Neutrophil (primary cell): ENCODE results near the gene OR5AU1.

Experiments used
- H3K27ac ChIP-seq: fragments of 200-600 bp; sonication (generic); 2 replicates; pipeline ENCODE4 v1.5.1; 2016; ENCODE audit warnings: mild to moderate bottlenecking, moderate library complexity
- H3K27me3 ChIP-seq: fragments of 200-600 bp; sonication (generic); 2 replicates; pipeline ENCODE4 v1.6.0; 2016; ENCODE audit warnings: mild to moderate bottlenecking
- H3K36me3 ChIP-seq: fragments of 200-600 bp; sonication (generic); 2 replicates; pipeline ENCODE4 v1.5.1; 2017
- H3K4me1 ChIP-seq, 2 experiments: fragments of 200-600 bp in 1 of 2; sonication (generic) in 1 of 2; 1 replicate in 1 of 2; 2 replicates in 1 of 2; pipeline versions ENCODE4 v1.5.1 to v1.6.1; 2013 to 2016; ENCODE audit warnings: low read depth in 1 of 2, low read length in 1 of 2, mild to moderate bottlenecking in 1 of 2, moderate library complexity in 1 of 2; ENCODE audit not compliant: control insufficient read depth in 1 of 2, insufficient read depth in 1 of 2
- H3K4me3 ChIP-seq, 2 experiments: fragments of 200-600 bp in 1 of 2; sonication (generic) in 1 of 2; 1 replicate in 1 of 2; 2 replicates in 1 of 2; pipeline ENCODE4 v1.5.1; 2013 to 2016; ENCODE audit warnings: low read depth in 1 of 2, low read length in 1 of 2, mild to moderate bottlenecking in 1 of 2, moderate library complexity in 1 of 2
- H3K9me3 ChIP-seq: fragments of 200-600 bp; sonication (generic); 2 replicates; pipeline ENCODE4 v1.5.1; 2016
- CTCF ChIP-seq: fragments of 200-600 bp; sonication (generic); IDR thresholded peaks from 2 replicates; pipeline ENCODE4 v1.5.1; 2016; ENCODE audit warnings: antibody characterized with exemption

OR5AU1 gene

GRCh38 chr14:21197418-21198205, 41.7 kb upstream of the OR5AU1 start:
- no peaks in the 10 kb centered on the region for H3K27me3 ChIP-seq
- H3K4me1 ChIP-seq = peaks cover 3 to 4% of the 10 kb centered on the region in 2 experiments

GRCh38 chr14:21194597-21194996, 38.7 kb upstream of the OR5AU1 start:
- Histone ChIP-seq H3K27me3 (no peaks in the 10 kb centered on the region), H3K4me3 (no peak overlapping the region), H3K9me3 (no peaks in the 10 kb centered on the region), H3K27ac (no peak overlapping the region), H3K36me3 (no peaks in the 10 kb centered on the region), H3K4me1 (peaks cover 10 to 12% of the 10 kb centered on the region in 2 experiments)
- TF ChIP-seq CTCF = no peak

More at GRCh38 chr14:21197418-21198205, 41.7 kb upstream of the OR5AU1 start:
- no peak overlapping the region for H3K4me3 ChIP-seq
- TF ChIP-seq CTCF = no peak
- peaks cover 3% of the 10 kb centered on the region for H3K36me3 ChIP-seq
- no peaks in the 10 kb centered on the region for H3K9me3 ChIP-seq
- H3K27ac ChIP-seq = no peak overlapping the region

GRCh38 chr14:21192875-21193535, 37.1 kb upstream of the OR5AU1 start:
- H3K27me3 ChIP-seq = no peaks in the 10 kb centered on the region
- H3K27ac ChIP-seq = no peak overlapping the region
- H3K4me3 ChIP-seq = no peak overlapping the region
- H3K36me3 ChIP-seq = no peaks in the 10 kb centered on the region
- TF ChIP-seq CTCF = no peak
- peaks cover 10 to 12% of the 10 kb centered on the region in 2 experiments for H3K4me1 ChIP-seq
- H3K9me3 ChIP-seq = no peaks in the 10 kb centered on the region

- H3K36me3 ChIP-seq = no peaks in the 10 kb centered on the region
- peaks cover 10 to 12% of the 10 kb centered on the region in 2 experiments for H3K4me1 ChIP-seq
- no peak overlapping the region for H3K27ac ChIP-seq
- no peak for TF ChIP-seq CTCF
- H3K27me3 ChIP-seq = no peaks in the 10 kb centered on the region
- no peaks in the 10 kb centered on the region for H3K9me3 ChIP-seq
- peak overlapping the region in 1 of 2 experiments; percentile 53 for H3K4me3 ChIP-seq
Observed at GRCh38 chr14:21192447-21192822, 36.6 kb upstream of the OR5AU1 start.

- Histone ChIP-seq H3K9me3 (no peaks in the 10 kb centered on the region), H3K4me3 (peak overlapping the region; percentile 43 to 53), H3K27me3 (no peaks in the 10 kb centered on the region), H3K4me1 (peaks cover 10 to 12% of the 10 kb centered on the region in 2 experiments), H3K27ac (no peak overlapping the region), H3K36me3 (no peaks in the 10 kb centered on the region)
- TF ChIP-seq CTCF = no peak
Observed at GRCh38 chr14:21191809-21192446, 36.1 kb upstream of the OR5AU1 start.
